ENCODE data around the gene FOXR1. TPM values are rescaled to one million over a fixed set of nuclear protein-coding genes. Genes with fewer than 3 reads are reported as not detected.
"Not testable (repeated sequence)": the region's sequence is repeated elsewhere in the genome, so short reads cannot be mapped to it uniquely, and the experiment has no call there.

FOXR1 gene
- total RNA-seq, 2 experiments from 2014 or later, result not detected

DNA sequence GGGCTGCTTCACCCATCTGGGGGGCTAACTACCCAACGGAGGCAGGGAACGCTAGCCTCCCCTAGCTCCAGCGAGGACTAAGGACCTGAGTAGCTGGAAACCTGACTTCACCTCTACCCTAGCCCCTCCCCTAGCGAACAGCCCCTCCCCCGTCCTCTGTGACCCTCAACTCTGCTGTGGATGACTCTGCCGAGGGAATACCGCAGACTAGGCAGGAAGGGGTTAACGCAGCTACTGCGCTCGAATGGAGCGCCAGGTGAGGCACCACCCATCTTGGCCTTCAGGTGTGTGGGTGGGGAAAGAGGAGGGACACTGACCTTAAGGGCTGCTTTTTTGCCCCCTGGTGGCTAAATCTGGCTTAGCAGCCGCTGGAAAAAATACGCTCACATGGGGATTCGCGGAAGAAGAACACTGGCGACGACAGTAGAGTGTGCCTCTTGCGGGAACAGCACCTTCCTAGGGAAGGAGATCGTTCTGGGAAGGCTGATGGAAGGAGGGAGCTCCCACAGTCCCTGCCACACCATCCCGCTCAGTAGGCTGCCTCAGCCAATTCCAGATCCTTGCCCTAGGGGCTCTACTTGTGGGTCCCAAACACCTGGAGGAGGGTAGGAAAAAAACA, 41.4 kb upstream of the FOXR1 start:
- Mint-ChIP-seq H3K36me3 (ENCODE audit: low read depth) (no peaks in the 10 kb centered on the region), H3K27me3 (peaks cover 2% of the 10 kb centered on the region), H3K9me3 (no peaks in the 10 kb centered on the region), H3K4me1 (peaks cover 46% of the 10 kb centered on the region), H3K4me3 (peak overlapping the region; percentile 93), H3K27ac (peak overlapping the region; percentile 98)
- CTCF ChIA-PET, result interaction anchor here (0.6 to 5.0 kb wide), 19 partner anchors 9 to 270 kb away, joined by 3 to 53 read pairs (median 5); partner anchors contain the start of genes C2CD2L, CXCR5, DDX6 and UPK2
- POLR2A ChIA-PET, result interaction anchor here (0.7 kb wide), 1 partner anchor 10 kb away, joined by 4 read pairs; no protein-coding TSS in a partner anchor
- peak; percentile 90 for DNase-seq

GRCh38 chr11:118931571-118931970, 40.0 kb upstream of the FOXR1 start:
- H3K27ac Mint-ChIP-seq, result no peak overlapping the region

GRCh38 chr11:118933486-118933885, 38.1 kb upstream of the FOXR1 start:
- Mint-ChIP-seq H3K4me1 (peaks cover 26% of the 10 kb centered on the region), H3K9me3 (no peaks in the 10 kb centered on the region), H3K36me3 (ENCODE audit: low read depth) (no peaks in the 10 kb centered on the region), H3K27me3 (no peaks in the 10 kb centered on the region), H3K27ac (no peak overlapping the region), H3K4me3 (no peak overlapping the region)
- ChIA-PET CTCF (interaction anchor here (0.6 to 2.7 kb wide), 7 partner anchors 8 to 267 kb away, joined by 3 to 8 read pairs (median 4); partner anchors contain the start of gene BCL9L), POLR2A (no interaction called here)
- no peak for DNase-seq

More at GRCh38 chr11:118931571-118931970, 40.0 kb upstream of the FOXR1 start:
- CTCF ChIA-PET, result interaction anchor here (0.8 to 5.0 kb wide), 8 partner anchors 9 to 242 kb away, joined by 3 to 53 read pairs (median 12); partner anchors contain the start of genes DDX6 and UPK2
- Mint-ChIP-seq H3K9me3 (no peaks in the 10 kb centered on the region), H3K4me1 (peaks cover 41% of the 10 kb centered on the region), H3K4me3 (no peak overlapping the region), H3K36me3 (ENCODE audit: low read depth) (no peaks in the 10 kb centered on the region), H3K27me3 (no peaks in the 10 kb centered on the region)
- DNase-seq, result no peak
- POLR2A ChIA-PET, result no interaction called here

GRCh38 chr11:118935376-118935775, 36.2 kb upstream of the FOXR1 start:
- H3K36me3 Mint-ChIP-seq (ENCODE audit: low read depth), result no peaks in the 10 kb centered on the region
- ChIA-PET POLR2A (no interaction called here), CTCF (interaction anchor here (0.6 to 2.7 kb wide), 8 partner anchors 9 to 323 kb away, joined by 3 to 13 read pairs (median 4); partner anchors contain the start of gene BCL9L)
- no peak for DNase-seq
- no peaks in the 10 kb centered on the region for H3K9me3 Mint-ChIP-seq
- H3K27me3 Mint-ChIP-seq, result no peaks in the 10 kb centered on the region
- H3K4me1 Mint-ChIP-seq, result peaks cover 42% of the 10 kb centered on the region
- no peak overlapping the region for H3K4me3 Mint-ChIP-seq
- H3K27ac Mint-ChIP-seq, result no peak overlapping the region

DNA sequence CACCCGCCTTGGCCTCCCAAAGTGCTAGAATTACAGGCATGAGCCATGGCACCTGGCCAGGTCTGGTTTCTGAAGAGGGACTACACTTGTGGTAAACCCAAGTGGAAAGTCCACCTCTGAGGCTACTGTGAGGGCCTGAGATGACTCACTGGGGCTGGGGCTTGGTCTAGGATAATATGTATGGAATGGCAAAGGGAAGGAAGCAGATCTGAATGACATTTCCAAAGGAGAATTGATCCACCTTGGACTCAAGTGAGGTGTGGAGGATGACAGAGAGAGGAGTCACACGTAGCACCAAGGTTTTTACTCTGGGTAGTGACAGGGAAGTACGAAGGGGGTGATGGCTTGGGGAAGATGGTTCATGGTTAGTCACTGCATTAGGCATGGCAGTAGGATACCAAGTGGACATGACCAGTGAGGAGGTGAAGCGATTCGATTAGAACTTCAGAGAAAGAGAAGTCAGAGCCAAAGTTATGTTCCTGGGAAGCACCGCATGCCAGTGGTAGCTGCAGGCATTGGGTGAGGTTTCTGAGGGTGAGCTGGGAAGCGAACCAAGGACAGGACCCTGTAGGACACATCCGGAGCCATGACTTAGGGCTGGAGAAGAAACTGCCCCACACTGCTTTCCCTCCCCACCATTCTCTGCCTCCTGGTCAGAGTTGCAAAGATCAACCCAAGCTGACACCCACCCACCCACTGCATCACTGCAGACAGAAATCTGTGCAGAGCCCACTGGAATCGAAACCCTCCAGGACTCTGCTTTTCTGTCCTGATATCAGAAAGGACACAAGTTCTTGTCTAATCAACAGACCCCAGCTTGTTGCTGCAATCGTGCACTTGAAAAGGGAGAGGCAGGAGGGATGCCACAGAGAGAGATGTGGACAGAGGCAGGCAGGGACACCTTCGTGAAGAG, 32.8 kb upstream of the FOXR1 start:
- POLR2A ChIA-PET, result no interaction called here
- DNase-seq, result no peak
- no peaks in the 10 kb centered on the region for H3K36me3 Mint-ChIP-seq (ENCODE audit: low read depth)
- H3K4me1 Mint-ChIP-seq, result peaks cover 41% of the 10 kb centered on the region
- peak overlapping the region; percentile 38 for H3K27ac Mint-ChIP-seq
- no peaks in the 10 kb centered on the region for H3K27me3 Mint-ChIP-seq
- no peaks in the 10 kb centered on the region for H3K9me3 Mint-ChIP-seq
- CTCF ChIA-PET, result interaction anchor here (1.5 to 6.1 kb wide), 2 partner anchors 9 to 12 kb away, joined by 4 to 53 read pairs; no protein-coding TSS in a partner anchor
- no peak overlapping the region for H3K4me3 Mint-ChIP-seq

DNA sequence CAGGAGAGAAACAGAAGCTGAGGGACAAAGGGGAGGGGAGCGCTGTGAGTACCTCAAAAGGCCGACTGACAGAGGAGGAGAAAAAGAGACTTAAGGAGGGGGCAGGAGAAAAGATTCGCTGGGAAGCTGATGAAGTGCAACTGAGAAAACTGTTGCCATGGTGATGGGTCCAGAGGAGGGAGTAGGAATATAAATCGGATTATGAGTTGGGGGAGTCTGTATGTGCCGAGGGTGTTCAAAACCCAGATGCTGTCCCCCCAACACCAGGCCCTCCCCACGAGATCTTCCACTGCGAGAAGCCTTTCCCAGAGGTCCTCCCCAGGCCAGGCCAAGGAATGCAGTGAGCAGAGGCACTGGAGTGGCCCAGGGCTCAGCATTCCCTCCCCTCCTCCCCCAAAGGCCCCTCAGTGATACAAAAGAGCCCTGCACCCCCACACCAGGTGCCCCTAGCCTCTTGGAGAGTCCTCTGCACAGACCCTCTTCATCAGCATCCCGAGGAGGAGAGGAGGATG, 32.1 kb upstream of the FOXR1 start:
- H3K27me3 Mint-ChIP-seq, result no peaks in the 10 kb centered on the region
- no peaks in the 10 kb centered on the region for H3K36me3 Mint-ChIP-seq (ENCODE audit: low read depth)
- no peak for DNase-seq
- ChIA-PET POLR2A (interaction anchor here (0.9 kb wide), 1 partner anchor 9 kb away, joined by 4 read pairs; no protein-coding TSS in a partner anchor), CTCF (interaction anchor here (1.0 to 6.1 kb wide), 5 partner anchors 10 to 63 kb away, joined by 3 to 53 read pairs (median 4); no protein-coding TSS in a partner anchor)
- H3K27ac Mint-ChIP-seq, result peak overlapping the region; percentile 38
- H3K4me3 Mint-ChIP-seq, result no peak overlapping the region
- H3K9me3 Mint-ChIP-seq, result no peaks in the 10 kb centered on the region
- H3K4me1 Mint-ChIP-seq, result peaks cover 41% of the 10 kb centered on the region

GRCh38 chr11:118939953-118940598, 31.5 kb upstream of the FOXR1 start:
- peak overlapping the region; percentile 84 for H3K27ac Mint-ChIP-seq
- peak; percentile 69 for DNase-seq
- H3K27me3 Mint-ChIP-seq, result no peaks in the 10 kb centered on the region
- CTCF ChIA-PET, result interaction anchor here (0.6 to 6.1 kb wide), 5 partner anchors 10 to 63 kb away, joined by 3 to 53 read pairs (median 4); no protein-coding TSS in a partner anchor
- no peaks in the 10 kb centered on the region for H3K36me3 Mint-ChIP-seq (ENCODE audit: low read depth)
- H3K4me1 Mint-ChIP-seq, result peaks cover 43% of the 10 kb centered on the region
- H3K4me3 Mint-ChIP-seq, result peak overlapping the region; percentile 30
- H3K9me3 Mint-ChIP-seq, result no peaks in the 10 kb centered on the region
- POLR2A ChIA-PET, result interaction anchor here (0.9 kb wide), 1 partner anchor 10 kb away, joined by 4 read pairs; no protein-coding TSS in a partner anchor

DNA sequence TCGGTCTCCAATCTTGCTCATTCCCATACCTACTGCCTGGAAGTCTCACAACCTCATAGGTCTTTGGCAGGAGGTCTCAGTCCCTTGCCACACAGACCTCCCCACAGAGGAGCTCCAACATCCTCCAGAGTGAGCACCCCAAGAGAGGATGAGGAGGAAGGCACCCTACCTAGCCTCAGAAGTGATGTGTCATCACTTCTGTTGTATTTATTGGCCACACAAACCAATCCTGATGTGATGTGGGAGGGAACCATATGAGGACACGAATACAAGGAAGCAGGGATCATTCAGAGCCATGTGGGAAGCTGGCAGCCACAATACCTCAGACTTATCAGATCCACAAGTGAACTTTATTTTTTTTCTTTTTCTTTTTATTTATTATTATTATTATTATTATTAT, 24.5 kb upstream of the FOXR1 start:
- no peak for DNase-seq
- ChIA-PET CTCF (interaction anchor here (0.6 to 1.4 kb wide), 3 partner anchors 17 to 218 kb away, joined by 3 to 4 read pairs (median 3); no protein-coding TSS in a partner anchor), POLR2A (no interaction called here)
- Mint-ChIP-seq H3K36me3 (ENCODE audit: low read depth) (no peaks in the 10 kb centered on the region), H3K4me3 (no peak overlapping the region), H3K27me3 (peaks cover 22% of the 10 kb centered on the region), H3K27ac (no peak overlapping the region), H3K4me1 (peaks cover 10% of the 10 kb centered on the region), H3K9me3 (no peaks in the 10 kb centered on the region)

- no peak for DNase-seq
- ChIA-PET CTCF (interaction anchor here (1.0 kb wide), 2 partner anchors 26 to 70 kb away, joined by 3 to 4 read pairs; no protein-coding TSS in a partner anchor), POLR2A (no interaction called here)
- H3K4me3 Mint-ChIP-seq, result no peak overlapping the region
- H3K9me3 Mint-ChIP-seq, result no peaks in the 10 kb centered on the region
- peaks cover 23% of the 10 kb centered on the region for H3K27me3 Mint-ChIP-seq
- H3K36me3 Mint-ChIP-seq (ENCODE audit: low read depth), result no peaks in the 10 kb centered on the region
- peaks cover 10% of the 10 kb centered on the region for H3K4me1 Mint-ChIP-seq
- no peak overlapping the region for H3K27ac Mint-ChIP-seq
Measured at GRCh38 chr11:118948000-118948399, 23.6 kb upstream of the FOXR1 start.

DNA sequence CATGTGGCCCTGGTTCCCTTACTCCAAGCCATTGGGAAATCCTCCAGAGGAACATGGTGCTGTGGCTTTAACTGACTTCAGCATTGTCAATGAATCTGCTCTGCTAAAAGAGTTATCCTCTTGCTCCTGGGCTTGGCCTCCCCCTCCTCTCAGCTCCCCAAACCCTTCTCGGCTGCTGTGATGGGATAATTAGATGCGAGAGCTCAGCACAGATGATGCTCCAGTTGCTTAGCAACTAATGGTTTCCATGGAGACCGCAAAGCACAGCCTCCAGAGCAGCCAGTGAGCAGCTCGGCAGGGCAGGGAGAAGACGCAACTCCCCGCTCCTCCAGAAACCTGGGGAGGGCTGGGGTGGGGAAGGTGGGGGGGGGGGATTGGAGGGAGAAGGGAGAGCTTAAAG, 18.3 kb upstream of the FOXR1 start:
- Mint-ChIP-seq H3K27me3 (peaks cover 20% of the 10 kb centered on the region), H3K9me3 (no peaks in the 10 kb centered on the region), H3K4me1 (peaks cover 4% of the 10 kb centered on the region), H3K4me3 (no peak overlapping the region), H3K27ac (no peak overlapping the region), H3K36me3 (ENCODE audit: low read depth) (no peaks in the 10 kb centered on the region)
- ChIA-PET POLR2A (no interaction called here), CTCF (interaction anchor here (0.6 to 2.1 kb wide), 5 partner anchors 10 to 368 kb away, joined by 3 to 5 read pairs (median 4); no protein-coding TSS in a partner anchor)
- DNase-seq, result peak; percentile 20

DNA sequence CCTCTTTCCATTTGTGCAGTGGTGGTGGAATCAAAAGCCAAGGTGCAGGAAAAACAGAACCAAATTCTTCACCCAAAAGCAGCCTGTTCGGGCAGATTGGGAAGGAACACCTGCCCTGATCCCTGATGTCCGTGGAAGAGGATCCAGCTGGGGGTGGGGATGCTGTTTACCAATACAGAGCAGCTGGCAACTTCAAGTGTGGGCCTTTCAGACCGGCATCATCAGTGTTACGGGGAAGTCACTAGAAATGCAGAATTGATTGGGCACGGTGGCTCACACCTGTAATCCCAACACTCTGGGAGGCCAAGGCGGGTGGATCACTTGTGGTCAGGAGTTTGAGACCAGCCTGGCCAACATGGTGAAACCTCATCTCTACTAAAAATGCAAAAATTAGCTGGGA, 17.6 kb upstream of the FOXR1 start:
- H3K4me1 Mint-ChIP-seq; H3K27ac Mint-ChIP-seq; H3K36me3 Mint-ChIP-seq (ENCODE audit: low read depth); H3K9me3 Mint-ChIP-seq; DNase-seq; POLR2A ChIA-PET; H3K4me3 Mint-ChIP-seq: not testable (repeated sequence)
- CTCF ChIA-PET, result interaction anchor here (0.8 to 1.4 kb wide), 3 partner anchors 9 to 48 kb away, joined by 3 to 4 read pairs (median 3); no protein-coding TSS in a partner anchor
- H3K27me3 Mint-ChIP-seq, result peaks cover 19% of the 10 kb centered on the region

All from activated CD4-positive, alpha-beta T cell treated with anti-CD3 and anti-CD28 coated beads, Interleukin-2, amount 10 ng/mL, durations not matched to agents 7 days and 5 days (primary cell).